ENCODE measurements around the gene RGS13.

DNA sequence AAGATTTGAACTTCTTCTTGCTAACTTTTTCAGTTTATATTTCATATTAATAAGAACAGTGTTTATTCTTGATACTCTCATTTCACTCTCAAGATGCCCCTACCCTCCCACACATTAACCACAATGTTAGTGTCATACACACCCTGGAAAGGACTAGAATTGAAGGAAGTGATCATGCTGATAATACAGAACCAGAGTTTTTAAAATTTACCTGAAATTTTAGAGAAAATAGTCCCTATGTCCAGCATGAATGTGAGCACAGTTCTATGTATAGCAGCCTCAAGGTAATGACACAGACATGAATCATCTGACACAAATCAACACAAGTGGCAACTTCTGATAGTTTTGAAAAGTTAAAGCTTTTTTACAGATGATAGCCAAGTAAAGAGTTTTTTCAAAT, 34.4 kb upstream of the RGS13 start:
- TF ChIP-seq POLR2AphosphoS5 (IDR thresholded peaks at IDR 0.05) (no peak), POLR2A (IDR thresholded peaks at IDR 0.05) (no peak), EP300 (IDR thresholded peaks at IDR 0.05) (no peak)
- TF ChIP-seq, protein P1, sequence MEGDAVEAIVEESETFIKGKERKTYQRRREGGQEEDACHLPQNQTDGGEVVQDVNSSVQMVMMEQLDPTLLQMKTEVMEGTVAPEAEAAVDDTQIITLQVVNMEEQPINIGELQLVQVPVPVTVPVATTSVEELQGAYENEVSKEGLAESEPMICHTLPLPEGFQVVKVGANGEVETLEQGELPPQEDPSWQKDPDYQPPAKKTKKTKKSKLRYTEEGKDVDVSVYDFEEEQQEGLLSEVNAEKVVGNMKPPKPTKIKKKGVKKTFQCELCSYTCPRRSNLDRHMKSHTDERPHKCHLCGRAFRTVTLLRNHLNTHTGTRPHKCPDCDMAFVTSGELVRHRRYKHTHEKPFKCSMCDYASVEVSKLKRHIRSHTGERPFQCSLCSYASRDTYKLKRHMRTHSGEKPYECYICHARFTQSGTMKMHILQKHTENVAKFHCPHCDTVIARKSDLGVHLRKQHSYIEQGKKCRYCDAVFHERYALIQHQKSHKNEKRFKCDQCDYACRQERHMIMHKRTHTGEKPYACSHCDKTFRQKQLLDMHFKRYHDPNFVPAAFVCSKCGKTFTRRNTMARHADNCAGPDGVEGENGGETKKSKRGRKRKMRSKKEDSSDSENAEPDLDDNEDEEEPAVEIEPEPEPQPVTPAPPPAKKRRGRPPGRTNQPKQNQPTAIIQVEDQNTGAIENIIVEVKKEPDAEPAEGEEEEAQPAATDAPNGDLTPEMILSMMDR (IDR thresholded peaks at IDR 0.05), result no peak
